Ovary (tissue), 3 donors: ENCODE results near the gene TXNDC2.

Experiments used
- CTCF ChIP-seq, 3 donors: fragments of 450-650 bp in 2 of 3; fragments of 200-600 bp in 1 of 3; IDR thresholded peaks; one replicate each; pipeline versions ENCODE4 v1.5.1 to v1.8.0; 2016 to 2022; ENCODE audit warnings: antibody characterized with exemption in 3 of 3, mild to moderate bottlenecking in 1 of 3
- EP300 ChIP-seq: sonication (generic); formaldehyde crosslinking; IDR thresholded peaks from one replicate; pipeline ENCODE4 v1.6.1; 2017; ENCODE audit warnings: antibody characterized with exemption
- donor health status: DM: no; HTN: no; CAD: no.

- TF ChIP-seq EP300 (no peak), CTCF (IDR thresholded peaks at IDR 0.05) (no peak)
These were observed 15.6 kb downstream of the TXNDC2 start for GRCh38 chr18:9901377-9901776.
